GM12865 (cell line): ENCODE results near the gene BAD.
A peak's percentile ranks its signal among the peaks of the same experiment; 100 is the strongest.

Source experiments
- DNase-seq: peaks from one replicate; pipeline ENCODE4 v3.0.0; 2010; ENCODE audit warnings: low read depth
- H3K4me3 ChIP-seq: 2 replicates; pipeline ENCODE4 v1.5.1; 2011; ENCODE audit warnings: mild to moderate bottlenecking, low read depth, low read length, control low read depth
- TF ChIP-seq, protein P1 (sequence below): IDR thresholded peaks from 2 replicates; pipeline ENCODE4 v1.5.1; 2011; ENCODE audit warnings: low read length, control low read depth, low read depth, inconsistent platforms; ENCODE audit not compliant: insufficient read depth; ENCODE audit errors: missing control alignments

Gene BAD

DNA sequence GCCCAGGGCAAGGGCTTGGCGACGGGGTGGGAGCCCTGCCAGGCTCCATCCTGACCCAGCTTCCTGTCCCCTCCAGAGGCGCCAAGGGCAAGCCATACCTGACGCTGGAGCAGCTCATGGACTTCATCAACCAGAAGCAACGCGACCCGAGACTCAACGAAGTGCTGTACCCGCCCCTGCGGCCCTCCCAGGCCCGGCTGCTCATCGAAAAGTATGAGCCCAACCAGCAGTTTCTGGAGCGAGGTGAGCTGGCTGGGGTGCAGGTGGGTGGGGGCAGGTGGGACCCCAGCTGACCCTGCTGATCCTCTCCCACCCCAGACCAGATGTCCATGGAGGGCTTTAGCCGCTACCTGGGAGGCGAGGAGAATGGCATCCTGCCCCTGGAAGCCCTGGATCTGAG lies 28.2 kb downstream of the BAD start:
- no peak overlapping the region for H3K4me3 ChIP-seq
- TF ChIP-seq, protein P1, sequence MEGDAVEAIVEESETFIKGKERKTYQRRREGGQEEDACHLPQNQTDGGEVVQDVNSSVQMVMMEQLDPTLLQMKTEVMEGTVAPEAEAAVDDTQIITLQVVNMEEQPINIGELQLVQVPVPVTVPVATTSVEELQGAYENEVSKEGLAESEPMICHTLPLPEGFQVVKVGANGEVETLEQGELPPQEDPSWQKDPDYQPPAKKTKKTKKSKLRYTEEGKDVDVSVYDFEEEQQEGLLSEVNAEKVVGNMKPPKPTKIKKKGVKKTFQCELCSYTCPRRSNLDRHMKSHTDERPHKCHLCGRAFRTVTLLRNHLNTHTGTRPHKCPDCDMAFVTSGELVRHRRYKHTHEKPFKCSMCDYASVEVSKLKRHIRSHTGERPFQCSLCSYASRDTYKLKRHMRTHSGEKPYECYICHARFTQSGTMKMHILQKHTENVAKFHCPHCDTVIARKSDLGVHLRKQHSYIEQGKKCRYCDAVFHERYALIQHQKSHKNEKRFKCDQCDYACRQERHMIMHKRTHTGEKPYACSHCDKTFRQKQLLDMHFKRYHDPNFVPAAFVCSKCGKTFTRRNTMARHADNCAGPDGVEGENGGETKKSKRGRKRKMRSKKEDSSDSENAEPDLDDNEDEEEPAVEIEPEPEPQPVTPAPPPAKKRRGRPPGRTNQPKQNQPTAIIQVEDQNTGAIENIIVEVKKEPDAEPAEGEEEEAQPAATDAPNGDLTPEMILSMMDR, result no peak
- DNase-seq, result no peak

DNA sequence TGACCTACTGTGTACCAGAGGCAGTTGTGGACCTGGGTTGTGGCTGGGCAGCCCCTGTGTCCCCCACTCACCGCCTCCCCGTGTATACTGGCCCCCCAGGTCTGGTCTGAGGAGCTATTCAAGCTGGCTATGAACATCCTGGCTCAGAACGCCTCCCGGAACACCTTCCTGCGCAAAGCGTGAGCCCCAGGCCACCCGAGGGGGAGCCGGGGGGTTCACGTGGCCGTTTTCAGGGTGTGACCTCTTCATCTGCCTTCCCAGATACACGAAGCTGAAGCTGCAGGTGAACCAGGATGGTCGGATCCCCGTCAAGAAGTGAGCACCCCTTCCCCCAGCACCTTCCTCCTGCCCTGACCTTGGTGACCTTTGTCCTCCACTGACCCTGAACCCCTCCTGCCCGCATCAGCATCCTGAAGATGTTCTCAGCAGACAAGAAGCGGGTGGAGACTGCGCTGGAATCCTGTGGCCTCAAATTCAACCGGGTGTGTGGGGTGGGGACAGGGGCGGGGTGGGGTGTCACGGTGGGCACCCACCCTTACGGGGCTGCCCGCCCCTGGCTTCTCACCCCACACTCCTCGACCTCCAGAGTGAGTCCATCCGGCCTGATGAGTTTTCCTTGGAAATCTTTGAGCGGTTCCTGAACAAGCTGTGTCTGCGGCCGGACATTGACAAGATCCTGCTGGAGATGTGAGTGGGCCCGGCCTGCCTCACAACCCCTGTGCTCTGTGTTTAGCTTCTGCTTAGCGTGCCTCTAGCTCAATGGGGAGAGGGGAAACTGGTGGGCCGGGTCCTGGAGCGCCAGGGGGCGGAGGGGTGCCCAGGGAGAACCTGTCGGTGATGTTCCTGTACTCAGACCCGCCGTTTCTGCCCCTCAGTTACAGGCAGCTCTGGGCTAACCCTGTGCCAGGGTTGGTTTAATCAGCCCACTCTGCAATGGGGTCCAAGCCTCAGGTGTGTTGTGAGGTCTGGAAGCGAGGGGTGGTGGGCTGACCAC lies 29.0 kb downstream of the BAD start:
- DNase-seq, result no peak
- no peak overlapping the region for H3K4me3 ChIP-seq
- TF ChIP-seq, protein P1, result no peak

DNA sequence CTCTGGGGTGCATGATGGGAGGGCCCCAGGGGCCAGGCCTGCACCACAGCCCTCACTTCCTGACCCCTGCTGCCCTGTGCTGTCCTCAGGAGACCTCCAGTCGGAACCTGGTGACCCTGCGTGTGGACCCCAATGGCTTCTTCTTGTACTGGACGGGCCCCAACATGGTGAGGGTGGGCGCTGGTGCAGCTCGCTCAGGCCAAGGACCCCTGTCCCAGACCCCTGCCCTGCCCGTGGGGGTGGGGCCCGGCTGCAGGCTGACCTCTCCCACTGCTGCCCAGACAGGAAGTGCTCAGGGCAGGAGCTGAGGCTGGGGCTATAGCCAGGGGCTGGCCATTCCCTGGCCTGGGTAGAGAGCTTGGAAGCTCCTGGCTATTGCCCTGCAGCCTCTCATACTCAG lies 30.1 kb downstream of the BAD start:
- H3K4me3 ChIP-seq, result no peak overlapping the region
- no peak for DNase-seq
- TF ChIP-seq, protein P1, result no peak

DNA sequence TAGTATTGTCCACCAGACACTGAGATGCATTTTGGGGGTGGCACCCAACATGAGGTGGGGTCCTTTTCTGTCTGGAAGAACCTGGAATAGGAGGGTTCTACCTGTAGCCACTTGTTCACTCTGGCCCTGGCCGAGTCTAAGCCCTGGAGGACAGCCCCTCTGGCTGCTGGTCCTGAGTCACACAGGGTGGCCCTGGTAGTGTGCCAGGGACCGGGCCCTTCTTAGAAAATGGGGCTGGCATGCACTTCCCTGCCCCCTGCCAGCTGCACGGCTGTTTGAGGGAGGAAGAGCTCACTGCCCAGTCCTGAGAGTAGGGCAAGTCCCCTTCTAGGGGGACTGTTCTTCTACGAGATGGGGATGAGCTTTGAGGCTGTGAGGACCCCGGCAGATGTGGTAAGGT lies 31.0 kb downstream of the BAD start:
- TF ChIP-seq, protein P1, result no peak
- DNase-seq, result no peak
- H3K4me3 ChIP-seq, result no peak overlapping the region

DNA sequence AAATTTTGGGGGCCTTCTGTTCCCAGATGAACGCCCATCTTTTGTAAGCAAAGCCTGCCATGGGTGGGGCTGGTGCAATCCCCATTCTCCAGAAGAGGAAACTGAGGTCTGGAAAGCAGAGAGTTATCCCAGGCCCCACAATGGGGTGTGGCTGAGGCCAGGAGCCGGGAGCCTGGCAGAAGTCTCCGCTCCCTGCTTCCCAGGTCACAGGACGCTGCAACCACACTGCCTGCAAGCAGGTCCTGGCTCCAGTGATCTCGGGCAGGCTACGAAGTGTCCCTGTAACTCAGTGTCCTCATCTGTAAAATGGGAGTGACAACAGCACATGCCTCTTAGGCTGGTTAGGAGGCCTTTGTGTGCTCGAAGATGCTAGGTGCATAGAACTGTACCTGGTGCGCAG lies 31.4 kb downstream of the BAD start:
- H3K4me3 ChIP-seq, result no peak overlapping the region
- TF ChIP-seq, protein P1, result no peak
- no peak for DNase-seq

DNA sequence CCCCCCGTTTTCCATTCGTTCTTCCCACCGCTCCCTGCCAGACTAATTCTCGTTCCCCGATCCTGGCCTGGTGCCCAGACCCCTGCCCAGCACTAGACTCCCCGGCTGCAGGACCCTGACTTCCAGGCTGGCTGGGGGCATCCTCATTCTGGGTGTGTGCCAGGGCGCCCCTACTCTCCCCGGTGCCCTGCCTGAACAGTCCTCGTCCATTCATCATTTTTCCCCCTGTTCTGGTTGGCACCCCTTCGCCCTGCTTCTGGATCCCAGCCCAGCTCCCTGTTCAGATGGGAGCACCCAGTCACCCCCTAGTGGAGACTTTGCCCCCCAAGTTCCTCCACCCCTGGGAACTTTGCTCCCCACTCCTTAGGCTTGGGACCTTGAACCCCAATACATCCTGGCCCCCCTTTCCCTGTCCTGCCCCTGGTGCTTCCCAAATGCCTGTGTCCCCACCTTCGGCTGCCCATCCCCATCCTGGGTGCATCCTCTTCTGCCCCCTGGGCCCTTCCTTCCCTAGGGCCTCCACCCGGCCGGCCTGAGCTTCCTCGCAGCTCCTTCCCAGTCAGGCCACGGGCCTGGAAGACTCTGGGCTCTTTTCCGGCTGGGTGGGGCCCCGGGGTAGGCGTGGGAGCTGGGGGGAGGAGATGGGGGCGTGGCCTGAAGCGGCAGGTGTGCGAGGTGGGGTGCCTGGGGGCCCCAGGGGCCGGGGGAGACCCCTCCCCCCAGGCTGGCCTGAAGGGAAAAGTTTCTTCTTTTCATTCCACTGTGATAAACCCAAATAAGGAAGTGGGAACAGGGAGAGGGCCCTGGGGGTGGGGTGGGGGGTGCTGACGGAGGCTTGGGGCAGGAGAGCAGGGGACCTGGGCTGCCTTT lies 32.2 kb downstream of the BAD start:
- TF ChIP-seq, protein P1, result peak; percentile 48
- no peak for DNase-seq
- H3K4me3 ChIP-seq, result peak overlapping the region; percentile 72
